22Rv1 (cell line): ENCODE measurements around the gene LRRC42.

Experiments
- CTCF ChIP-seq: fragments of 450-650 bp; IDR thresholded peaks from 2 replicates; pipeline ENCODE4 v1.5.1; 2017; ENCODE audit warnings: mild to moderate bottlenecking
- ZFX ChIP-seq: fragments of 450-650 bp; IDR thresholded peaks from 2 replicates; pipeline ENCODE4 v1.6.1; 2017; ENCODE audit warnings: antibody characterized with exemption, borderline replicate concordance

GRCh38 chr1:53906121-53906520 lies 40.0 kb upstream of the LRRC42 start:
- no peak for TF ChIP-seq CTCF
- TF ChIP-seq ZFX: no peak
